Measurements from ENCODE around the gene LY6G5B.

Gene LY6G5B

DNA sequence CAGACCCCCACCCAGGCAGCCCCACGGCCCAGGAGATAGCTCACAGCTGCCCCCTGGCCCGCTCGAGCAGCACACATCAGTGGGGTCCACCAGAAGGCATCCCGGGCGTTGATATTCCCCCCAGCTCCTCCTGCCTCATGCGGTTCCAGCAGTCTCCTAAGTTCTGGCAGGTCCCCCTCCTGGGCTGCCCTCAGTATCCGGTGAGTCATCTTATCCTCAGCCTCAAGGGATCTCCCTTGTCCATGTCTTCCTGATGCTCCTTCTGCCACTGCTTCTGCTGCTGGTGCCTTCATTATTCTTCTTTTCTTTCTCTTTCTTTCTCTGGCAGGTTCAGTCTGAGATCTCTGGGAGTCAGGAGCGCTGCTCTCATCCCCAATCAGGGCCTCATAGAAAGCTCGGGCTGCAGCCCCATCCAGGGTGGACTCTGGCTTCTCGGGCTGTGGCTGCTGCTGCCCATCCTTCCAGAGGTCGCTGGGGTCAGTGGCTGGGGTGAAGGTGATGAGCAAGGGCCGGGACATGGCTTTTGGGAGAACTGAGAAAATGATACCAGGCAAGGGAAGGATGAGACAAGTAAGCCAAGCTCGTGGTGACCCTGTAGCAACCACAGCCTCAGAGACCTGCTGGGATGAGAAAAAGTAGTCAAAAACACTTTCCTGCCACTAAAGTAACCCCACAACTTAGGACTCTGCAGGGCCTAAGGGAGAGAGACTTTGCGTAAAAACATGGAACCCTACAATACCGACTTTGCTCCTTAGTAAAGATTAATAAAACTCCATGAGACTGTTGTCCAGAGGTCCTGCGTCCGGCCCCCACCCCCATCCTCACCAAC, 5.6 kb upstream of the LY6G5B start:
- no peak for DNase-seq

DNA sequence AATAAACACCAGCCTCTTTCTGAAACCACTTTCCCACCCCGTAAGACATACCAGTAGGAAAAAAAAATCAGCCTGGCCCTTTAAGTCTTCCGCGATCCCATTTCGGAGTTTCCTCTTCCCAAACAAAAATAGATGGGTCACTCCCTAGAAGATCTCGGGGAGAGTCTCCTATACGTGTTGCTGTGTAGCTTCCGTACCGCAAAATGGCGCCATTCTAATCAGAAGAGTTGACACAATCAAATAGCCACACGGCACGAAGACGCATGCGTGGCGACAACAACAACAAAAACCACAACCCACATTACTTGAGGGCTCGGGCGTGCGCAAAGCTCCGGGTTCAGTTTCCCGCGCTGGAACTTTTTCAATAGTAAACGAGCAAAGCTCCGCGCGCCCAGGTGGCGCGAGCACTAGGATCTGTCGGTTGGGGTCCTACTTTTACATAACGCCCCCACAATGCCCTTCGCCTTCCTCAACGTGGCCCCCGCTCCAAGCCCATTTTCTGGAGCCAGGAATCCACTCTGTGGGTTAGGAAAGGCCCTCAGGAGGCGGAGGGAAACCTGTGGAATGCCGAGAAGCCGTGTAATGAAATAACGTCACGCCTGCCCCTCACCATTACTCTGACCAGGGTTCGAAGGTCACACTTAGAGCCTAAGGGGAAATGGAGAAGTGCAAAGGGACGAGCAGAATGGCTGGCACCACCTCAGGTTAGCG, 4.8 kb upstream of the LY6G5B start, which contains the start of gene GPANK1:
Gene GPANK1, minus strand, starts transcription at position 208 of the 711 bp plus-strand sequence. CDS start 519 bp downstream, outside the sequence.
- DNase-seq: peak; percentile 14

GRCh38 chr6:31665501-31666336, 4.1 kb upstream of the LY6G5B start, which contains the start of gene CSNK2B:
Gene CSNK2B, plus strand, starts transcription at chr6:31666080. Its CDS starts 752 bp downstream, at chr6:31666832.
- DNase-seq: peak; percentile 84

GRCh38 chr6:31666337-31666965, 3.3 kb upstream of the LY6G5B start:
- no peak for DNase-seq

DNA sequence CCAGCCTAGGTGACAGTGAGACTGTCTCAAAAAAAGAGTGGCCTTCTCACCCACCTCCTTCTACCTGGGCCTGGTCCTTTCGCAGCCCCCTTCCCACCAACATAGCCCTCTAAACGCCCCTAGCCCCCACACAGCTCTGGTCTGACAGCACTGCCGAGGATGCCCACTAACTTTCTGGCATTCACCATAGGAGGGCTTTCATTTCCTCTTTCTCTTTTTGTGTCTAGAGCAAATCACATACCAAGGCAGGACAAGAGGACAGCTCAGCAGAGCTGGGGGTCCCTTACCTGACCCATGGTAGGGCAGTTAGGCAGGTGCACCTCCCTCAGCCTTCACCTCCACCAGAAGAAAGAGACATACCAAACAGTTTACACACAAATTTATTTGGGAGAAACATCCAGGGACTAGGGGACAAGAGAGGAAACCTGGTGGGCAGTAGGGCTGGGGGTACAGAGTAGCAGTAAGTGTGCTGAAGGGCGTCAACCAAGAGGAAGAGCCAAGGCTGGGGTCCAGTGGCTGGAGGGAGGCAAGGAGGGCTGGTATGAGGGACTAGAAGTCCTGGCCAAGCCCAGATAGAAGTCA, 6.6 kb downstream of the LY6G5B start:
- DNase-seq: no peak

GRCh38 chr6:31676904-31677303, 7.1 kb downstream of the LY6G5B start:
- DNase-seq: no peak

DNA sequence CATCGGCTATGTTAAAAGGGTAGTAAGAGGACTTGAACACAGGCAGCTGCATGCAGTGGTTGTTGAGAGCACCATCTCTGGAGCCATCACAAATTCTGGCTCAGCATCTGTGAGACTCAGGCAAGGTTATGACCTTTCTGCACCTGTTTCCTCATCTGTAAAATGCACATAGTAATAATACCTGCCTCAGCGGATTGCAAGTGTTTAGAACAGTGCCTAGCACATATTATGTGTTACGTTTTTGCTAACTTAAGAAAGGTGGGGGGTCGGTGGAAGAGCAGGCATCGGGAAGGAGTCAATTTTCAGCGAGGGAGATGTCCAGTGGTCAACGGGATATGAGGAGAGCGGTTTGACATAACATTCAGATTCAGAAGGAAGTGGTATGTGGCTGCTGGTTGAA, 8.2 kb downstream of the LY6G5B start:
- DNase-seq: no peak

GRCh38 chr6:31680226-31681134, 10.7 kb downstream of the LY6G5B start, which contains the start of gene LY6G5C:
Gene LY6G5C, minus strand, starts transcription at chr6:31681067. Its CDS starts 694 bp downstream, at chr6:31680373.
- peak; percentile 34 for DNase-seq

DNA sequence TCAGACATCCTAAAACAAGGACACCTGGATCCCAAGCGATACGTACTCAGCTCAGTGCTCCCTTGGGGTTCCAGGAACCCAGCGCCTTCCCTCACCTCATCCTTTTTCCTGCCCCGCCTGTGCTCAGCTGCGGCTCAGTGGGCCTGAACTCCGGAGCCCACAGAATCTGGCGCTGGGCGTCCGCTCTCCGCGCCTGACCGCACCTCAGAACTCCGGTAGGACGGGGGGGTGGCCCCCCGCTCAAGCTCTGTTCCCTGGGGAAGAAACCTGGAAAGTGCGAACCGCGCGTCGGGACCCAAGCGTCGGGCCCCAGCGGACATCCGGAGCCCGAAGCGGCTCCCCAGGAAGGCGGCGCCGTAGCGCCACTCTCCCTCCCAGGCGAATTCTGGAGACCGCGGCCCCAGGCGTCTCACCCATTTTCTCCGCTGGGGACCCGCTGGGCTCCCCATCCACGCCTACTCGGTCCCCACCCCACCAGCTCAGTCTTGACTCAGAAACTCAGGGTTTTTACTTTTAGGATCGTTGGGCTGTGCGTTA, 11.4 kb downstream of the LY6G5B start:
- DNase-seq: no peak

DNA sequence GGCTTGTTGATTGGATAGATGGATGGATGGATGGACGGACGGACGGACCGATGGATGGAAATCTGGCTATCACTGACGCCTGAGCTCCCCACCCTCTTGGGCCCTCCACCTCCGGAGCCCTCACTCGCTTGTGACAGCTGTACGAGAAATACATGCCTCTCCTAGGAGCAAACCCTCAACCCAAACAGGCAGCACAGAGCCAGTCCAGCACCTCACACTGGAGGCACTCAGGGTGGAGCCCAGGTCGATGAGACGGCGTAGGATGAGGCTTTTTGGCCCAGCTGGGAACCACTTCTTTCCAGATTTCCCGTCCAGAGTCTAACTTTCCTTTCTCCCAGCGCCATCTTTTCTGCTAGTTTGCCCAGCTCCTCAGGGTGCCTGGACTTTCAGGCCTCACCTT, 13.8 kb downstream of the LY6G5B start:
- DNase-seq: no peak

GRCh38 chr6:31686483-31686882, 16.7 kb downstream of the LY6G5B start:
- DNase-seq: no peak

DNA sequence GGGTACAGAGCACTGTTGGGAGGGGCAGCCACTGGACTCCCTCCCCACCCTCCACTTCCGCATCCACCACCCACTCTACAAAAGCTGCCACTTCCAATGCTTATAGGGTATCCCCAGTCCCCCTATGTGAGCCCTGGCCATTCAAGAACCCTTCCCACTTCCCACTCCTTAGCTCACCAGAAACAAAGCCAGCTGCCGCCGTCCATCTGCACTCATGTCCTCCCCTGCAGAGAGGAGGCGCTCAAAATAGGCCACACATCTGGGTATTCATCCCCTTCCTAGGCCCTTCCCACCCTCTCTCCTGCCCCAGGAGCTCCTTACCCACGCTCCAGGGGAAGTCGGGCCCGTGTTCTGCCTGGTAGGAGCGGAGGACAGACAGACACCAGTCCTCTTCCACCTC, 17.5 kb downstream of the LY6G5B start:
- no peak for DNase-seq

- DNase-seq: no peak
These were observed 18.3 kb downstream of the LY6G5B start for GRCh38 chr6:31687860-31688693.

GRCh38 chr6:31689249-31690110, 19.7 kb downstream of the LY6G5B start:
- no peak for DNase-seq

- no peak for DNase-seq
These were observed 20.7 kb downstream of the LY6G5B start for GRCh38 chr6:31690231-31691077.

DNA sequence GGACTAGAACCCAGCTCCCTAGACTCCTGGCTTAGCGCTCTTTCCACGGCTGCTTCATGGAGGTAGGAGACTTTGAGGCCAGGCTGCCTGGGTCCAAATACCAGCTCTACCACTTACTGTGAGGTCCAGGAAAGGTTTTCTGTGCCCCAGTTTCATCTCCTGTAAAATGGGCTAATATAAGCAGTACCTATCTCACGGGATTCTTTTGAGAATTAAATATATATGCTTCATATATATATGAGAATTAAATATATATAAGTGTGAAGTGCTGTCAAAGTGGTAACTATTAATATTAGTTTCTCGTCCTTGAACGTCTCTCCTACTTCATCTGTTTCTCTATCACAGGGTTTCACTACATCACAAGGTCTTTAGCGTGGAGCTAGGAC, 21.3 kb downstream of the LY6G5B start:
- no peak for DNase-seq

- DNase-seq: no peak
These were observed 21.9 kb downstream of the LY6G5B start for GRCh38 chr6:31691564-31692108.
